Thyroid gland (tissue), 4 donors: ENCODE results near the gene LGR4. TPM values are rescaled to one million over a fixed set of nuclear protein-coding genes. Genes with fewer than 3 reads are reported as not detected.

ENCODE experiments used
- DNase-seq, 2 donors: peaks; one replicate each; pipeline ENCODE4 v3.0.0-alpha.2; 2019
- H3K27ac ChIP-seq, 3 donors: fragments of 200-600 bp; sonication (generic); 1 replicate in 2 of 3; 2 replicates in 1 of 3; pipeline ENCODE4 v1.5.1; 2016 to 2019; ENCODE audit warnings: mild to moderate bottlenecking in 1 of 3, moderate library complexity in 1 of 3
- H3K27me3 ChIP-seq: fragments of 200-600 bp; sonication (generic); one replicate; pipeline ENCODE4 v1.5.1; 2019
- H3K36me3 ChIP-seq, 2 donors: fragments of 200-600 bp; sonication (generic); one replicate each; pipeline ENCODE4 v1.5.1; 2016 to 2019
- H3K4me1 ChIP-seq, 2 donors: fragments of 200-600 bp; sonication (generic); one replicate each; pipeline ENCODE4 v1.5.1; 2017 to 2019
- H3K4me3 ChIP-seq, 3 donors: fragments of 200-600 bp; sonication (generic); replicated peaks in 1 of 3; 1 replicate in 2 of 3; 2 replicates in 1 of 3; pipeline ENCODE4 v1.5.1; 2016; ENCODE audit warnings: mild to moderate bottlenecking in 1 of 3
- H3K9me3 ChIP-seq: fragments of 200-600 bp; sonication (generic); one replicate; pipeline ENCODE4 v1.5.1; 2017
- CTCF ChIP-seq, 6 experiments: fragments of 200-600 bp in 3 of 6; fragments of 450-650 bp in 3 of 6; sonication (generic) in 3 of 6; IDR thresholded peaks; one replicate each; pipeline ENCODE4 v1.5.1; 2016 to 2019; ENCODE audit warnings: antibody characterized with exemption in 6 of 6, mild to moderate bottlenecking in 2 of 6, inconsistent platforms in 1 of 6, moderate library complexity in 1 of 6
- POLR2A ChIP-seq, 2 donors: fragments of 450-650 bp; IDR thresholded peaks; one replicate each; pipeline ENCODE4 v1.6.1; 2017; ENCODE audit warnings: antibody characterized with exemption in 2 of 2, mild to moderate bottlenecking in 2 of 2, moderate library complexity in 1 of 2
- WGBS, 2 donors: methylation state at CpG; one replicate each; pipeline ENCODE4 v1.1.5; 2017; 5-methylcytosine and 5-hydroxymethylcytosine counted together
- intact Hi-C: fragments of 100-400 bp; cut with DNase I; formaldehyde crosslinking; loops from one replicate; pipeline ENCODE4 v1.15.1; 2023
- microRNA-seq: library from miRNA; unstranded; fragments of <30 nt; microRNA quantifications from one replicate; pipeline ENCODE4, GENCODE V29; 2016
- small RNA-seq: library from RNA; depleted of rRNA; stranded (forward); fragments of <200 nt; gene quantifications from one replicate; pipeline ENCODE3, GENCODE V24; 2016
- total RNA-seq, 4 donors: library from RNA; depleted of rRNA; stranded (reverse); fragments of >200 nt; gene quantifications; one replicate each; pipeline ENCODE4 v1.2.3, GENCODE V29; 2016

Gene LGR4
- total RNA-seq, 4 donors from 2014 or later = 40.8 to 62.1 (median 50.2) TPM

DNA sequence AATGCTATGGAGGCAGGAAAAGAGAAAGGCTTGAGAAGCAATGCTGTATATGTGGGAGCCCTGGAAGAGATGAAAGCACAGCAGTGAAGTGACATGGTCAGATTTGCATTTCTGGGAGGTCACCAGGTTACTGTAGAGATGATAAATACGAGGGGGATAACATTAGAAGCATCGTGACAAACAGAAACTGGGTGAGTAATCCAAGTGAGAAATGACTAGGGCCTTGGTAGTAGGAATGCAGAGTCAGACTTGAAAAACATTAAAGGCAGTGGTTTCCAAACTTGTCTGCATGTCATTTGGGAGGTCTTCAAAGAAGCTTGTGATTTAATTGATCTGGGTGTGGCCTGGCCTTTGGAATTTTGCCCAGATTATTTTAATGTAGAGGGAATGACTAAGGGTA, 153.5 kb downstream of the LGR4 start:
- Histone ChIP-seq H3K4me3 (no peak overlapping the region), H3K27me3 (no peaks in the 10 kb centered on the region), H3K4me1 (no peaks in the 10 kb centered on the region), H3K27ac (no peak overlapping the region), H3K9me3 (no peaks in the 10 kb centered on the region), H3K36me3 (no peaks in the 10 kb centered on the region)
- TF ChIP-seq CTCF (IDR thresholded peaks at IDR 0.05) (no peak), POLR2A (IDR thresholded peaks at IDR 0.05) (no peak)
- 67 to 76% methylated on average over 2 of the region's 2 CpGs for WGBS, 2 donors
- intact Hi-C loops = no loop called here
- no peak for DNase-seq

- intact Hi-C loops = no loop called here
- Histone ChIP-seq H3K27ac (no peak overlapping the region), H3K27me3 (no peaks in the 10 kb centered on the region), H3K4me3 (no peak overlapping the region), H3K9me3 (no peaks in the 10 kb centered on the region), H3K4me1 (no peaks in the 10 kb centered on the region), H3K36me3 (no peaks in the 10 kb centered on the region)
- DNase-seq = no peak
- WGBS, 2 donors = 88 to 97% methylated on average over 2 of the region's 2 CpGs
- TF ChIP-seq POLR2A (IDR thresholded peaks at IDR 0.05) (no peak), CTCF (IDR thresholded peaks at IDR 0.05) (no peak)
Measured at GRCh38 chr11:27317751-27318150, 154.8 kb downstream of the LGR4 start.

Small RNAs within 50 kb of the gene (microRNA-seq; reads per million reads assigned to microRNA genes)
- gene MIR8087 = not detected

Small RNAs within 50 kb of the gene (small RNA-seq; reads per million reads assigned to genes)
- gene AC100771.1 (not detected), gene MIR8087 (not detected), gene RNA5SP339 (not detected)

Other genes starting within 250 kb of the LGR4 start
- 1 to 10 TPM; 2.1 to 4.6 (median 3.9) TPM for gene CCDC34, start 109.6 kb downstream of the LGR4 start, total RNA-seq
- gene LIN7C, start 34.0 kb upstream of the LGR4 start, total RNA-seq = 10 to 100 TPM; 61.8 to 72.8 (median 66.3) TPM
- 1 to 10 TPM in 2 of 4 donors, under 1 TPM in 2; 0.54 to 4.7 (median 1.1) TPM for gene BDNF, start 227.7 kb upstream of the LGR4 start, total RNA-seq